Stomach (tissue), 9 donors: Measurements from ENCODE around the gene STK24. TPM values are rescaled to one million over a fixed set of nuclear protein-coding genes. Genes with fewer than 3 reads are reported as not detected.

ENCODE experiments used
- DNase-seq, 2 donors: peaks; one replicate each; pipeline versions ENCODE4 v3.0.0 to v3.0.0-alpha.2; 2013 to 2019
- H3K27ac ChIP-seq, 5 donors: fragments of 200-600 bp in 4 of 5; sonication (generic) in 4 of 5; one replicate each; pipeline ENCODE4 v1.5.1; 2013 to 2019; ENCODE audit warnings: mild to moderate bottlenecking in 1 of 5, moderate library complexity in 1 of 5
- H3K27me3 ChIP-seq, 3 donors: fragments of 200-600 bp; sonication (generic); one replicate each; pipeline ENCODE4 v1.5.1; 2017 to 2019; ENCODE audit warnings: mixed run types in 1 of 3
- H3K36me3 ChIP-seq, 4 donors: fragments of 200-600 bp; sonication (generic); 1 replicate in 3 of 4; 2 replicates in 1 of 4; pipeline ENCODE4 v1.5.1; 2016 to 2019
- H3K4me1 ChIP-seq, 4 donors: fragments of 200-600 bp; sonication (generic); one replicate each; pipeline ENCODE4 v1.5.1; 2016 to 2019
- H3K4me3 ChIP-seq, 4 donors: fragments of 200-600 bp; sonication (generic) in 3 of 4; one replicate each; pipeline ENCODE4 v1.5.1; 2016 to 2019; ENCODE audit warnings: mild to moderate bottlenecking in 1 of 4
- H3K9me3 ChIP-seq, 4 donors: fragments of 200-600 bp; sonication (generic); one replicate each; pipeline ENCODE4 v1.5.1; 2016 to 2019
- EP300 ChIP-seq: sonication (generic); formaldehyde crosslinking; IDR thresholded peaks from one replicate; pipeline ENCODE4 v1.6.1; 2017; ENCODE audit warnings: antibody characterized with exemption
- POLR2A ChIP-seq, 4 donors: fragments of 450-650 bp; IDR thresholded peaks; one replicate each; pipeline ENCODE4 v1.6.1; 2016; ENCODE audit warnings: antibody characterized with exemption in 4 of 4, control low read depth in 2 of 4, mild to moderate bottlenecking in 1 of 4, moderate library complexity in 1 of 4
- POLR2AphosphoS5 ChIP-seq, 3 donors: sonication (generic); formaldehyde crosslinking; IDR thresholded peaks; one replicate each; pipeline ENCODE4 v1.6.1; 2016; ENCODE audit warnings: antibody characterized with exemption in 3 of 3
- WGBS, 5 donors: extraction: QIAGEN DNeasy Blood & Tissue Kit in 3 of 5; methylation state at CpG; one replicate each; pipeline versions ENCODE4 v1.1.5 to v1.1.7; 2013 to 2018; 5-methylcytosine and 5-hydroxymethylcytosine counted together
- intact Hi-C: fragments of 100-400 bp; cut with DNase I; formaldehyde crosslinking; loops from one replicate; pipeline ENCODE4 v1.15.1; 2023; ENCODE audit warnings: low total_unique reads
- polyA plus RNA-seq, 3 donors: library from polyadenylated mRNA; stranded (reverse); fragments of 200-250 nt; gene quantifications; one replicate each; pipeline ENCODE4 v1.2.3, GENCODE V29; 2013
- total RNA-seq, 5 donors: library from RNA; depleted of rRNA; stranded (reverse); fragments of >200 nt; gene quantifications; one replicate each; pipeline versions ENCODE4 v1.1.0 to v1.2.3, GENCODE V29; 2014 to 2016
- TF ChIP-seq, protein P1 (sequence below), 7 experiments: fragments of 450-650 bp in 4 of 7; fragments of 200-600 bp in 3 of 7; sonication (generic) in 3 of 7; IDR thresholded peaks; one replicate each; pipeline ENCODE4 v1.5.1; 2016 to 2019; ENCODE audit warnings: antibody characterized with exemption in 7 of 7, control low read depth in 2 of 7, mild to moderate bottlenecking in 1 of 7
- donor health status: healthy with polysubstance abuse.
- donor health status: Bipolar disorder and iron deficiency.
- donor health status: healthy.

The STK24 gene
- total and polyA plus RNA-seq, 8 donors, result 33.0 to 139 (median 59.5) TPM

DNA sequence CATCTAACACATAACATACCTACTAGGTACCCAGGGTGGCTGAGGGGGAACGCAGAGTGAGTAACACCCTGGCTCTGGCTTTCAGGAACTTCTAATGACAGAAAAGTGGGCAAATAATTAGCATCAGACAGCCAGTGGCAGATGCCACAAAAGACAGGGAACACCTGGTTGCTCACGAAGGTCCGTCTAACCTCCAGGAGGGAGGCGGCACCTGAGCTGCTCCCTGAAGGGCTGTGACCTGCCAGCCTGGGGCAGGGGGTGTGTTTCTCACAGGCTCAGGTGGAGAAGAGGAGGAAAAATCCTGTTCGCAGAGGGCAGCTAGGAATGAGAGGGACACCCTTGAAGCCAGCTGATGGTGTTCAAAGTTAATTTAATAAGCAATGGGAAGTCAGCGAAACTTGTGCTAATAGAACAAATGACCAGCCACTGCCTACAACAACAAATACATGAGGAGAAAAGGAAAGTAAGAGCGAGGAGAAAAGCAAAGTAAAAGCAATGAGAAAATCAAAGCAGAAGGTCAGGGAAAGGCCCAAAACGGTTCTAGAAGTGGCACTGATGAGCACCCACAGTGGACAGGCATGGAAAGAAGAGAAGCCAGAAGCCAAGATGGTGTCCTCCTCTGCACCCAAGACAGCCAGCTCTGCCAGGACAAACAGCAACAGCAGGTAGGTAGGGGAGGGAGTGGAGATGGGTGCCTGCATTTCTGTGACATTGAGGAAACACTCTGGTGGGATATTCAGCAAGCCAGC lies 87.3 kb downstream of the STK24 start:
- H3K36me3 ChIP-seq, result peaks cover 0 to 3% (median under 1%) of the 10 kb centered on the region in 4 donors
- 69 to 81% (median 76%) methylated on average over 8 of the region's 8 CpGs for WGBS, 5 donors
- H3K4me1 ChIP-seq, result peaks cover 46 to 95% (median 66%) of the 10 kb centered on the region in 4 donors
- no peaks in the 10 kb centered on the region for H3K9me3 ChIP-seq
- intact Hi-C loops, result no loop called here
- H3K27me3 ChIP-seq, result no peaks in the 10 kb centered on the region
- H3K27ac ChIP-seq, result peak overlapping the region; percentile 36 to 50 (median 42)
- no peak overlapping the region for H3K4me3 ChIP-seq
- TF ChIP-seq, protein P1, sequence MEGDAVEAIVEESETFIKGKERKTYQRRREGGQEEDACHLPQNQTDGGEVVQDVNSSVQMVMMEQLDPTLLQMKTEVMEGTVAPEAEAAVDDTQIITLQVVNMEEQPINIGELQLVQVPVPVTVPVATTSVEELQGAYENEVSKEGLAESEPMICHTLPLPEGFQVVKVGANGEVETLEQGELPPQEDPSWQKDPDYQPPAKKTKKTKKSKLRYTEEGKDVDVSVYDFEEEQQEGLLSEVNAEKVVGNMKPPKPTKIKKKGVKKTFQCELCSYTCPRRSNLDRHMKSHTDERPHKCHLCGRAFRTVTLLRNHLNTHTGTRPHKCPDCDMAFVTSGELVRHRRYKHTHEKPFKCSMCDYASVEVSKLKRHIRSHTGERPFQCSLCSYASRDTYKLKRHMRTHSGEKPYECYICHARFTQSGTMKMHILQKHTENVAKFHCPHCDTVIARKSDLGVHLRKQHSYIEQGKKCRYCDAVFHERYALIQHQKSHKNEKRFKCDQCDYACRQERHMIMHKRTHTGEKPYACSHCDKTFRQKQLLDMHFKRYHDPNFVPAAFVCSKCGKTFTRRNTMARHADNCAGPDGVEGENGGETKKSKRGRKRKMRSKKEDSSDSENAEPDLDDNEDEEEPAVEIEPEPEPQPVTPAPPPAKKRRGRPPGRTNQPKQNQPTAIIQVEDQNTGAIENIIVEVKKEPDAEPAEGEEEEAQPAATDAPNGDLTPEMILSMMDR (IDR thresholded peaks at IDR 0.05), result no peak
- no peak for TF ChIP-seq EP300
- no peak for TF ChIP-seq POLR2A (IDR thresholded peaks at IDR 0.05)
- no peak for TF ChIP-seq POLR2AphosphoS5 (IDR thresholded peaks at IDR 0.05)
- DNase-seq, result no peak

DNA sequence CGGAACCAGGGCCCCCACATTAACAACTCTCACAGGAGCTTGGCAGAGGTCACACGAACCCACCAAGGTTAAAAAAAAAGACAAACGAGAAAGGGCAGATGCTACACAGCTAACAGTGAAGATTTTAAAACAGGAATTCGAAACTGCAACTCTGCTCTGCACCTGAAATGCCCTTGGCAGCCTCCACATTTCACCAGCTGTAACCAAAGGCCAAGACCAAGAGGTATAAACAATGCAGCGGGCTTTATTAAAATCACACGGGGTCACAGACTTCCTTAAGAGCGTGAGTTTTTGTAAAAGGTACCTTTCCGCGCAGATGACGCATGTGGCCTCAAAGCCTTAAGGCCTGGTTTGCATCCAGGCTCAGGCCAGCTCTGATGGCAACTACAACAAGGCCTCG lies 88.2 kb downstream of the STK24 start:
- DNase-seq, result no peak
- Histone ChIP-seq H3K36me3 (peaks cover 0 to 3% (median 0%) of the 10 kb centered on the region in 4 donors), H3K27me3 (no peaks in the 10 kb centered on the region), H3K4me3 (no peak overlapping the region), H3K4me1 (peaks cover 54 to 97% (median 73%) of the 10 kb centered on the region in 4 donors), H3K27ac (peak overlapping the region in 1 of 5 donors; percentile 47), H3K9me3 (no peaks in the 10 kb centered on the region)
- 84 to 95% (median 86%) methylated on average over 11 of the region's 11 CpGs for WGBS, 5 donors
- intact Hi-C loops, result no loop called here
- TF ChIP-seq POLR2A (IDR thresholded peaks at IDR 0.05) (no peak), POLR2AphosphoS5 (IDR thresholded peaks at IDR 0.05) (no peak), EP300 (no peak)
- TF ChIP-seq, protein P1 (IDR thresholded peaks at IDR 0.05), result no peak

DNA sequence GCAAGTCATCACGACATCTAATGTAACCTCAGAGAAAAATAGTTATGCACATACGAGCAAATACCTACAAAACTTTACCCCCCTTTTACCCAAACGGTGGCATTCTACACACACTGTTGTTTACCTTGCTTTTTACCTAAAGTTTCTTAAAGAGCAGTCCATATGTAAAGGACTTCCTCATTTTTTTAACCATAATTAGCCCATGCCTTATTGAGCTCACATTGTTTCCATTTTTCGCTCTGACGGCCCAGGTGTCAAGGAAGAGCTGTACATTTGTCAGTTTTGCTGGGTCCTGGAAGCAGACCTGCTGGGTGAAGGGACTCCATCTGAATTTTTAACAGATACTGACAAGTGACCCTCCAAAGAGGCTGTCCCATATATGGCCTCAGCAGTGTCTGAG lies 89.4 kb downstream of the STK24 start:
- Histone ChIP-seq H3K4me1 (peaks cover 66 to 99% (median 80%) of the 10 kb centered on the region in 4 donors), H3K9me3 (no peaks in the 10 kb centered on the region), H3K4me3 (no peak overlapping the region), H3K27ac (peak overlapping the region in 1 of 5 donors; percentile 2), H3K36me3 (peaks cover 0 to 3% (median 0%) of the 10 kb centered on the region in 4 donors), H3K27me3 (no peaks in the 10 kb centered on the region)
- intact Hi-C loops, result no loop called here
- TF ChIP-seq POLR2A (IDR thresholded peaks at IDR 0.05) (no peak), EP300 (no peak), POLR2AphosphoS5 (IDR thresholded peaks at IDR 0.05) (no peak)
- TF ChIP-seq, protein P1 (IDR thresholded peaks at IDR 0.05), result no peak
- 74 to 83% (median 82%) methylated on average over 5 of the region's 5 CpGs for WGBS, 5 donors
- no peak for DNase-seq

DNA sequence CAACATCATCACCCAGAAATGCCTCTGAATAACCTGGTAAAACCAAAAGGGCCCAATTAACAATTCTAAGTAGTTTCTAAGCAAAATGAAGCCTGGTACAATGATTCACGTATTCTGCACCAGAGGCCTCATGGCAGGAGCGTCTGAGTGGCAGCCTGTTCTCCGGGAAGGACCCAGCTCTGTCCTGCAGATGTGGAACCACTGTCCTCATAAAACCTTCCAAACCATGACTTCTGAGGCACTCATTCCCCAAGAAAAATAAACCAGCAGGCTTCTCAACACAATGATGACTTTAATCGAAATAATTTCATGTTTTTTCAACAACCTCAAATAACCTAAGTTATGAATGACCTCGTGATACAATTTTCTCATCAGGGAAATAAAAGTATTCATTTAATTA lies 89.9 kb downstream of the STK24 start:
- 88 to 97% (median 94%) methylated on average over 5 of the region's 5 CpGs for WGBS, 5 donors
- no peak overlapping the region for H3K27ac ChIP-seq
- no peak for DNase-seq
- intact Hi-C loops, result no loop called here
- H3K27me3 ChIP-seq, result no peaks in the 10 kb centered on the region
- peaks cover 0 to 3% (median 0%) of the 10 kb centered on the region in 4 donors for H3K36me3 ChIP-seq
- H3K9me3 ChIP-seq, result no peaks in the 10 kb centered on the region
- TF ChIP-seq POLR2A (IDR thresholded peaks at IDR 0.05) (no peak), POLR2AphosphoS5 (IDR thresholded peaks at IDR 0.05) (no peak), EP300 (no peak)
- TF ChIP-seq, protein P1 (IDR thresholded peaks at IDR 0.05), result no peak
- H3K4me3 ChIP-seq, result no peak overlapping the region
- H3K4me1 ChIP-seq, result peaks cover 71 to 99% (median 82%) of the 10 kb centered on the region in 4 donors
